ENCODE results near the gene HMGN4. TPM values are rescaled to one million over a fixed set of nuclear protein-coding genes. Genes with fewer than 3 reads are reported as not detected.

Gene HMGN4
- total RNA-seq, 1 donor from 2014 or later, result 88.5 TPM

DNA sequence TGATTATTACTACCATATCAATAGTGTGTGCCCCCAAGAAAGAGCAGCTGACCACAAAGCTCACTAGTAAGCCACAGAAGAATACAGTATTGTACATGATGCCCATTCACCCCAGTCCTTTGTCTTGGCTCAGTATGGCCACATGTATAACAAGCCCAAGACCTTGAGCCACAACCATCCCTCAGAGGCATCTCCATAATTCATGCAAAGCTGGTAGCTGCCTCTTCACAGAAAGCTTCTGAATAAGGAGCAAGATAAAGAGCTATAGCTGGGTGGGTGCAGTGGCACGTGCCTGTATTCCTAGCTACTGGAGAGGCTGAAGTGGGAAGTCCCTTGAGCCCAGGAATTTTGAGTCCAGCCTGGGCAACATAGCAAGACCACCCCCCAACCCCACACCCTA lies 42.9 kb upstream of the HMGN4 start:
- TF ChIP-seq, protein P1, sequence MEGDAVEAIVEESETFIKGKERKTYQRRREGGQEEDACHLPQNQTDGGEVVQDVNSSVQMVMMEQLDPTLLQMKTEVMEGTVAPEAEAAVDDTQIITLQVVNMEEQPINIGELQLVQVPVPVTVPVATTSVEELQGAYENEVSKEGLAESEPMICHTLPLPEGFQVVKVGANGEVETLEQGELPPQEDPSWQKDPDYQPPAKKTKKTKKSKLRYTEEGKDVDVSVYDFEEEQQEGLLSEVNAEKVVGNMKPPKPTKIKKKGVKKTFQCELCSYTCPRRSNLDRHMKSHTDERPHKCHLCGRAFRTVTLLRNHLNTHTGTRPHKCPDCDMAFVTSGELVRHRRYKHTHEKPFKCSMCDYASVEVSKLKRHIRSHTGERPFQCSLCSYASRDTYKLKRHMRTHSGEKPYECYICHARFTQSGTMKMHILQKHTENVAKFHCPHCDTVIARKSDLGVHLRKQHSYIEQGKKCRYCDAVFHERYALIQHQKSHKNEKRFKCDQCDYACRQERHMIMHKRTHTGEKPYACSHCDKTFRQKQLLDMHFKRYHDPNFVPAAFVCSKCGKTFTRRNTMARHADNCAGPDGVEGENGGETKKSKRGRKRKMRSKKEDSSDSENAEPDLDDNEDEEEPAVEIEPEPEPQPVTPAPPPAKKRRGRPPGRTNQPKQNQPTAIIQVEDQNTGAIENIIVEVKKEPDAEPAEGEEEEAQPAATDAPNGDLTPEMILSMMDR (IDR thresholded peaks at IDR 0.05; ENCODE audit: insufficient read depth, low read length, poor library complexity, severe bottlenecking), result no peak

DNA sequence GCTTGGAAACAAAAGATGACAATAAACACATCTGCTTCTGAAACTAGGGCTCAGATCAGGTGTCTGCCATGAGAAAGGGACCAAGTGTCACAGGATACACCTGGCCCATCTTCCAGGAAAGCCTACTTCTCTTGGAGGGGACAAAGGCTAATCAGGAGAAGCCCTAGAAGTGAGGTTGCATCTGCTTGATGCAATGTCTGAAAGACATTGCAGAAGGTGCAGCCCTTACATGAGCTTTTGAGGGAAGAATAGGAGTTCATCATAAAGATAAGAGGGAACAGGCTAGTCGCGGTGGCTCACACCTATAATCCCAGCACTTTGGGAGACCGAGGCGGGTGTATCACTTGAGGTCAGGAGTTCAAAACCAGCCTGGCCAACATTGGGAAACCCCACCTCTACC lies 40.6 kb upstream of the HMGN4 start:
- peaks cover 10% of the 10 kb centered on the region for H3K27me3 ChIP-seq (ENCODE audit: control insufficient read depth, insufficient read depth, low read length)
- H3K4me3 ChIP-seq (ENCODE audit: low read depth, low read length), result no peak overlapping the region
- H3K36me3 ChIP-seq (ENCODE audit: control insufficient read depth, insufficient read depth, low read length), result no peaks in the 10 kb centered on the region
- TF ChIP-seq, protein P1 (IDR thresholded peaks at IDR 0.05; ENCODE audit: insufficient read depth, low read length, poor library complexity, severe bottlenecking), result no peak
- no peak for DNase-seq (ENCODE audit: low read depth)

More for the DNA sequence above, 42.9 kb upstream of the HMGN4 start:
- no peak overlapping the region for H3K4me3 ChIP-seq (ENCODE audit: low read depth, low read length)
- H3K27me3 ChIP-seq (ENCODE audit: control insufficient read depth, insufficient read depth, low read length), result no peaks in the 10 kb centered on the region
- no peaks in the 10 kb centered on the region for H3K36me3 ChIP-seq (ENCODE audit: control insufficient read depth, insufficient read depth, low read length)
- DNase-seq (ENCODE audit: low read depth), result no peak

DNA sequence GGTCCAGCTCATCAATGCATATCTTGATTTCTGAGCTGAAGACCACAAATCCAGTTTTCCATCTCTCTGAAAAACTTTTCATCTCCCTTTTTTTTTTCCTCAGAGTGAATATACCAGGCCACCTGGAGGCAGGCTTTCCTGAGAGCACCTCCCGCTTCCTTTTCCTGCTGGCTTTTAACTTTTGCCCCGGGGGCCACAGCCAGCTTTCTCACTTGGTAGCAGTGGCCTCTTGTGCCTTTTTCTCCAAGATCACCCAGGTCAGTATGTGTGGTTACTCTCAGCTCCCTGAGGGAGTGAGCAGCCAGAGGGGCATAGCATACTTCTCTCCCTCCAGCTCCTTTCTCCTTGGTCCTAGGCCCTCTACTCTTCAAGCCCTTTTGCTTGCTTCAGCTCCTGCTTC lies 38.1 kb upstream of the HMGN4 start, which contains the start of gene BTN1A1:
TSS of gene BTN1A1 (plus strand) at position 202 of the 400 bp plus-strand sequence. CDS start 984 bp downstream, outside the sequence.
- TF ChIP-seq, protein P1 (IDR thresholded peaks at IDR 0.05; ENCODE audit: insufficient read depth, low read length, poor library complexity, severe bottlenecking), result no peak
- Histone ChIP-seq H3K4me3 (ENCODE audit: low read depth, low read length) (no peak within 1 kb of the TSS), H3K36me3 (ENCODE audit: control insufficient read depth, insufficient read depth, low read length) (no peaks in the 10 kb centered on the region), H3K27me3 (ENCODE audit: control insufficient read depth, insufficient read depth, low read length) (peaks cover 10% of the 10 kb centered on the region)
- no peak for DNase-seq (ENCODE audit: low read depth)

DNA sequence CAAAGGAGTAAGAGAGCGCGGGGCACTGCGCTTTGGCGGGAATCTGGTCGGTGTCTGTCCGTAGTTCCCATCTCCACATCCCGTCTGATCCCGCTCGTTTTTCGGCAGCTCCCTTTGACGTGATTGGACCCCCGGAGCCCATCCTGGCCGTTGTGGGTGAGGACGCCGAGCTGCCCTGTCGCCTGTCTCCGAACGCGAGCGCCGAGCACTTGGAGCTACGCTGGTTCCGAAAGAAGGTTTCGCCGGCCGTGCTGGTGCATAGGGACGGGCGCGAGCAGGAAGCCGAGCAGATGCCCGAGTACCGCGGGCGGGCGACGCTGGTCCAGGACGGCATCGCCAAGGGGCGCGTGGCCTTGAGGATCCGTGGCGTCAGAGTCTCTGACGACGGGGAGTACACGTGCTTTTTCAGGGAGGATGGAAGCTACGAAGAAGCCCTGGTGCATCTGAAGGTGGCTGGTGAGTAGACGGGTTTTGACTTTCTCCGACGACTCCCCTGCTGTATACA lies 36.6 kb upstream of the HMGN4 start:
- H3K36me3 ChIP-seq (ENCODE audit: control insufficient read depth, insufficient read depth, low read length), result no peaks in the 10 kb centered on the region
- no peak for DNase-seq (ENCODE audit: low read depth)
- TF ChIP-seq, protein P1 (IDR thresholded peaks at IDR 0.05; ENCODE audit: insufficient read depth, low read length, poor library complexity, severe bottlenecking), result no peak
- H3K27me3 ChIP-seq (ENCODE audit: control insufficient read depth, insufficient read depth, low read length), result peaks cover 10% of the 10 kb centered on the region
- H3K4me3 ChIP-seq (ENCODE audit: low read depth, low read length), result peak overlapping the region; percentile 15

- no peak for DNase-seq (ENCODE audit: low read depth)
- TF ChIP-seq, protein P1 (IDR thresholded peaks at IDR 0.05; ENCODE audit: insufficient read depth, low read length, poor library complexity, severe bottlenecking), result no peak
- Histone ChIP-seq H3K27me3 (ENCODE audit: control insufficient read depth, insufficient read depth, low read length) (peaks cover 10% of the 10 kb centered on the region), H3K4me3 (ENCODE audit: low read depth, low read length) (no peak overlapping the region), H3K36me3 (ENCODE audit: control insufficient read depth, insufficient read depth, low read length) (no peaks in the 10 kb centered on the region)
These were observed 36.0 kb upstream of the HMGN4 start for GRCh38 chr6:26502165-26502564.

DNA sequence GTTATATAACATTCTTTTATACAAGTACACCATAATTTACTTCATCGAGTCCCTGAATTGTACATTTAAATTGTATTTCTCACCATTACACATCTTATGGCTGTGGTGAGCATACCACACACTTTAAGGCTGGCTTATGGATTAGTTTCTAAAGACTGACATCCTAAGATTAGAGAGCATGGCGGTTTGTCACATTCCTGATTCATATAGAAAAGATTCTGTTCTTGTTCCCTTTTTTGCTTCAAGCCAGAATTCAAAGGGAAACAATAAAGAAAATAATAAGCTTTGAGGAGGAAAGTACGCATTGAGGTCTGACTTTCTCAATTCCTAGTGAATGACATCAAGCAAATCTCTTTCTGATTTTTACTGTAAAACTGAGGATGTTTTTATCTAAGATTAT lies 35.5 kb upstream of the HMGN4 start:
- TF ChIP-seq, protein P1 (IDR thresholded peaks at IDR 0.05; ENCODE audit: insufficient read depth, low read length, poor library complexity, severe bottlenecking), result no peak
- no peak for DNase-seq (ENCODE audit: low read depth)
- Histone ChIP-seq H3K36me3 (ENCODE audit: control insufficient read depth, insufficient read depth, low read length) (no peaks in the 10 kb centered on the region), H3K4me3 (ENCODE audit: low read depth, low read length) (no peak overlapping the region), H3K27me3 (ENCODE audit: control insufficient read depth, insufficient read depth, low read length) (peaks cover 10% of the 10 kb centered on the region)

Data from kidney epithelial cell (primary cell).